Tibial artery (tissue), 4 donors: Measurements from ENCODE around the gene TLR5.
A peak's percentile ranks its signal among the peaks of the same experiment; 100 is the strongest.

ENCODE experiments used
- DNase-seq, 2 donors: peaks; one replicate each; pipeline ENCODE4 v3.0.0-alpha.2; 2019
- H3K27ac ChIP-seq, 2 donors: fragments of 200-600 bp; sonication (generic) in 1 of 2; 1 replicate in 1 of 2; 2 replicates in 1 of 2; pipeline ENCODE4 v1.5.1; 2018 to 2019; ENCODE audit warnings: mild to moderate bottlenecking in 1 of 2
- H3K27me3 ChIP-seq, 2 donors: fragments of 200-600 bp; sonication (generic) in 1 of 2; one replicate each; pipeline versions ENCODE4 v1.5.1 to v1.6.0; 2016 to 2019
- H3K36me3 ChIP-seq, 3 donors: fragments of 200-600 bp; sonication (generic) in 2 of 3; one replicate each; pipeline ENCODE4 v1.5.1; 2016 to 2019; ENCODE audit warnings: mild to moderate bottlenecking in 2 of 3
- H3K4me1 ChIP-seq, 4 donors: fragments of 200-600 bp; sonication (generic) in 2 of 4; 1 replicate in 3 of 4; 2 replicates in 1 of 4; pipeline ENCODE4 v1.5.1; 2016 to 2019
- H3K4me3 ChIP-seq, 2 donors: fragments of 200-600 bp; sonication (generic) in 1 of 2; 1 replicate in 1 of 2; 2 replicates in 1 of 2; pipeline ENCODE4 v1.5.1; 2018 to 2019; ENCODE audit warnings: mild to moderate bottlenecking in 2 of 2
- H3K9me3 ChIP-seq, 3 donors: fragments of 200-600 bp; sonication (generic) in 1 of 3; one replicate each; pipeline ENCODE4 v1.5.1; 2016 to 2019
- intact Hi-C: fragments of 100-400 bp; cut with DNase I; formaldehyde crosslinking; loops from one replicate; pipeline ENCODE4 v1.15.0; 2023; ENCODE audit warnings: low total_unique reads
- TF ChIP-seq, protein P1 (sequence below), 2 experiments: fragments of 200-600 bp in 1 of 2; fragments of 450-650 bp in 1 of 2; IDR thresholded peaks; one replicate each; pipeline ENCODE4 v1.5.1; 2017 to 2019; ENCODE audit warnings: antibody characterized with exemption in 2 of 2, mild to moderate bottlenecking in 1 of 2, moderate library complexity in 1 of 2

TLR5 gene

DNA sequence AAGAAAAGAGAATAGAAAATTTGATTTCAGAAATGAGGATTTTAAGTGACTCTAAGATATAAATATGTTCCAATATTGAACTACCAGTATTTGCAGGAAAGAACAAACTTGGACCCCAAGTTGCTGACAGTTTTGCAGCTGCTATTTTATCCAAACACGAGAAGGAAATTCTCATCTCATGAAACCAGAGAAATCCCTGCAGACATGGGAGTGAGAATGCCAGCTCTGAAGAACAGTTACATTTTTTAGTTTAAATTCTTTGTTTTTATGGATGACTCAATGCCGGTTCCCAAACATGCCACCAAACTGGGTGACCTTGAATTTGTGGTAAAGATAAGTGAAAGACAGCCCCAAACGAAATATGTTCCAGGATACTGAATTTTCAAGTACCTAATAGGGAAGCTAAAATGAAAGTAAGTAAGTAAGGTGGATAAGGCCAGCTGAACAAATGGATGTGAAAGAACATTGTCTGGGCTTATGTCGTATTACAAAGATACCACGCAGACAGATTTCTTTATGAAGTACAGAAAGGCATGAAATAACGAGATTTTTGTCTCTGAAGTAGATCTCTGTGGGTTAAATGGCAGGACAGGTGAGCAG lies 19.9 kb downstream of the TLR5 start:
- Histone ChIP-seq H3K27me3 (no peaks in the 10 kb centered on the region), H3K4me3 (peak overlapping the region; percentile 20 to 28), H3K9me3 (no peaks in the 10 kb centered on the region), H3K4me1 (peaks cover 0 to 7% (median 2%) of the 10 kb centered on the region in 4 donors), H3K27ac (peak overlapping the region in 1 of 2 donors; percentile 16), H3K36me3 (no peaks in the 10 kb centered on the region)
- intact Hi-C loops: no loop called here
- no peak for DNase-seq
- TF ChIP-seq, protein P1, sequence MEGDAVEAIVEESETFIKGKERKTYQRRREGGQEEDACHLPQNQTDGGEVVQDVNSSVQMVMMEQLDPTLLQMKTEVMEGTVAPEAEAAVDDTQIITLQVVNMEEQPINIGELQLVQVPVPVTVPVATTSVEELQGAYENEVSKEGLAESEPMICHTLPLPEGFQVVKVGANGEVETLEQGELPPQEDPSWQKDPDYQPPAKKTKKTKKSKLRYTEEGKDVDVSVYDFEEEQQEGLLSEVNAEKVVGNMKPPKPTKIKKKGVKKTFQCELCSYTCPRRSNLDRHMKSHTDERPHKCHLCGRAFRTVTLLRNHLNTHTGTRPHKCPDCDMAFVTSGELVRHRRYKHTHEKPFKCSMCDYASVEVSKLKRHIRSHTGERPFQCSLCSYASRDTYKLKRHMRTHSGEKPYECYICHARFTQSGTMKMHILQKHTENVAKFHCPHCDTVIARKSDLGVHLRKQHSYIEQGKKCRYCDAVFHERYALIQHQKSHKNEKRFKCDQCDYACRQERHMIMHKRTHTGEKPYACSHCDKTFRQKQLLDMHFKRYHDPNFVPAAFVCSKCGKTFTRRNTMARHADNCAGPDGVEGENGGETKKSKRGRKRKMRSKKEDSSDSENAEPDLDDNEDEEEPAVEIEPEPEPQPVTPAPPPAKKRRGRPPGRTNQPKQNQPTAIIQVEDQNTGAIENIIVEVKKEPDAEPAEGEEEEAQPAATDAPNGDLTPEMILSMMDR (IDR thresholded peaks at IDR 0.05): no peak

DNA sequence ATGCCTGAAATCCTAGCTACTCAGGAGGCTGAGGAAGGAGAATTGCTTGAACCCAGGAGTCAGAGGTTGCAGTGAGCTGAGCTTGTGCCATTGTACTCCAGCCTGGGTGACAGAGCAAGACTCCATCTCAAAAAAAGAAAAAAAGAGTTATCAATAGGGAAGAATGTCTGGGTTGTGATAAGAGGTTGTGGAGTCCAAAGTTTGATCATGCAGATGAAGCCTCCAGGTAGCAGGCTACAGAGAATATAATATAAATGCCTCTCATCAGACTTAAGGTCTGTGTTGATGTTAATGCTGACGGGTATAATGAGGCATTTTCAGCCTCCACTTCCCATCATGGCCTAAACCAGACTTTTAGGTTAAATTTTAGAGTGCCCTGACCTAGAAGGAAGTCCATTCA lies 24.6 kb downstream of the TLR5 start:
- no peak for DNase-seq
- Histone ChIP-seq H3K9me3 (no peaks in the 10 kb centered on the region), H3K4me3 (no peak overlapping the region), H3K36me3 (no peaks in the 10 kb centered on the region), H3K27ac (no peak overlapping the region), H3K4me1 (peaks cover 0 to 5% (median under 1%) of the 10 kb centered on the region in 4 donors), H3K27me3 (no peaks in the 10 kb centered on the region)
- intact Hi-C loops: no loop called here
- TF ChIP-seq, protein P1 (IDR thresholded peaks at IDR 0.05): no peak

DNA sequence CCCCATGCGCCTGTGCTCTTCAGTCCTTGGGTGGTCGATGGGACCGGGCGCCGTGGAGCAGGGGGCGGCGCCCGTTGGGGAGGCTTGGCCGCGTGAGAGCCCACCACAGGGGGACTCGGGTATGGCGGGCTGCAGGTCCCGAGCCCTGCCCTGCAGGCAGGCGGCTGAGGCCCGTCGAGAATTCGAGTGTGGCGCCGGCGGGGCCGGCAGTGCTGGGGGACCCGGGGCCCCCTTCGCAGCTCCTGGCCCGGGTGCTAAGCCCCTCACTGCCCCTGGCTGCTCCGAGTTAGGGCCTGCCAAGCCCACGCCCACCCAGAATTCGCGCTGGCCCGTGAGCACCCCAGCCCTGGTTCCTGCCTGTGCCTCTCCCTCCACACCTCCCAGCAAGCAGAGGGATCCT lies 26.1 kb downstream of the TLR5 start:
- Histone ChIP-seq H3K4me1 (no peaks in the 10 kb centered on the region), H3K36me3 (no peaks in the 10 kb centered on the region), H3K9me3 (no peaks in the 10 kb centered on the region), H3K4me3 (no peak overlapping the region), H3K27ac (no peak overlapping the region), H3K27me3 (no peaks in the 10 kb centered on the region)
- intact Hi-C loops: no loop called here
- DNase-seq: no peak
- TF ChIP-seq, protein P1 (IDR thresholded peaks at IDR 0.05): no peak

DNA sequence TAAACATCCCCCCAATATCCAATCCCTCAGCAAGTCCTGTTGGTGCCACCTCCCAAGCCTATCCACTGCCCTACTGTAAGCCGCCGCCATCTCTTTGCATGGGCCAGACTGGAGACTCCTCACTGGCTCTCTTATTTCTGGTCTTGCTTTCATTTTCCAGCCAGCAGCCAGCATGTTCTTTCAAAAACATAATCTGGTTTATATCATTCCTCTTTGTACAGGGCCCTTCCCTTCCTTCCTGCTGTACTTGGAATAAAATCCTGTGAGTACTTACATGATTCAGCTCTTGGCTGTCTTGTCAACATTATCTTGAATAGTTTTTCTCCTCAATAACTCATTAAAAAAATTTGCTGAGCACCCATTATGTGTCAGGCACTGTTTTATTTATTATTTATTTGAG lies 28.2 kb downstream of the TLR5 start:
- TF ChIP-seq, protein P1 (IDR thresholded peaks at IDR 0.05): no peak
- no peak overlapping the region for H3K4me3 ChIP-seq
- peak overlapping the region in 1 of 2 donors; percentile 5 for H3K27ac ChIP-seq
- H3K27me3 ChIP-seq: no peaks in the 10 kb centered on the region
- intact Hi-C loops: no loop called here
- DNase-seq: no peak
- no peaks in the 10 kb centered on the region for H3K36me3 ChIP-seq
- H3K9me3 ChIP-seq: no peaks in the 10 kb centered on the region
- H3K4me1 ChIP-seq: no peaks in the 10 kb centered on the region

DNA sequence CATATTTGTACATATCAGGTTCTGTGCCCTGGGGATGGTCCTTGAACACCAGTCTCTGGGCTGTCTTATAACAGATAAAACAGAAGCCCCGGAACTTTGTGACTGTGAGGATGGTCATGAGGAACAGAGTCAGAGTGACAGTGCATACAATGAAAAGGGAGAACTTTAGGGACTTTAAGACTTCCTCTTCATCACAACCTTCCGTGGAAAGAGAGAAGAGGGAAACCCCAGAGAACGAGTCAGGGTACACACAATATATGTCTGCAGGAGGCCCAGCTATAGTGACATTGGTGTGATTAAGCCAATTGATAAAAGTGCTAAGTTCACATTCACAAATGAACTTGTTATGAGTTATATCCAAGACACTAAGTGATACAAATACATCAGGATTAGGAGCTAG lies 32.1 kb downstream of the TLR5 start:
- H3K36me3 ChIP-seq: no peaks in the 10 kb centered on the region
- H3K4me1 ChIP-seq: no peaks in the 10 kb centered on the region
- H3K9me3 ChIP-seq: no peaks in the 10 kb centered on the region
- H3K27me3 ChIP-seq: no peaks in the 10 kb centered on the region
- no peak overlapping the region for H3K27ac ChIP-seq
- intact Hi-C loops: no loop called here
- TF ChIP-seq, protein P1 (IDR thresholded peaks at IDR 0.05): no peak
- H3K4me3 ChIP-seq: no peak overlapping the region
- DNase-seq: no peak

DNA sequence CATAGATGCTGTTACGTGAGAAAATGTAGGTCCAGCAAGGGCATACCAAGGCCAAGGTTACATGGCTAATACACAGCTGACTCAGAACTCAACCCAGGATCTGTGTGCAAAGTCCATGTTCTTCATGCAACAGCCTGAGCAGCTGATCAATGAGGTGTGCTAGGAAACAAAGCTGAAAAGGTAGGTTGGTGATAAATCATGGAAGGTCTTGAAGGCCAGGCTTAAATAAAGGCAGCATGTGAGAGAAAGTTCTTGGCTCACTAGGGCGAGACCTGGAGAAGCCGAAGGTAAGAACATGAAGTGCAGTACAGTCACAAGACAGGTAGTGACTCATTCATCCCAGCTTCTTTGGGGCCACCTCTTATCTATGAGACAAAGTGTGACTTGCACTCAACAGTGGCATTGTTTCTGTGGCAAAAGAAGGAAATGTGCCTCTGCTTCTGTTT lies 33.4 kb downstream of the TLR5 start:
- Histone ChIP-seq H3K4me1 (no peaks in the 10 kb centered on the region), H3K4me3 (no peak overlapping the region), H3K9me3 (no peaks in the 10 kb centered on the region), H3K27ac (no peak overlapping the region), H3K36me3 (no peaks in the 10 kb centered on the region), H3K27me3 (no peaks in the 10 kb centered on the region)
- intact Hi-C loops: no loop called here
- TF ChIP-seq, protein P1 (IDR thresholded peaks at IDR 0.05): no peak
- peak in 1 of 2 donors; percentile 20 for DNase-seq
